Endothelial cell of umbilical vein (primary cell): ENCODE measurements around the gene ADAM22.

Experiments
- EZH2 ChIP-seq: IDR thresholded peaks from 2 replicates; pipeline ENCODE4 v1.6.1; 2012; ENCODE audit warnings: borderline replicate concordance, low read depth, mild to moderate bottlenecking, moderate library complexity, low read length, inconsistent platforms; ENCODE audit not compliant: severe bottlenecking
- FOS ChIP-seq: IDR thresholded peaks from 2 replicates; pipeline ENCODE4 v1.6.1; 2011; ENCODE audit warnings: mild to moderate bottlenecking, low read length, moderate library complexity, borderline replicate concordance; ENCODE audit not compliant: insufficient read depth
- GATA2 ChIP-seq: IDR thresholded peaks from 2 replicates; pipeline ENCODE4 v1.7.0; 2011; ENCODE audit warnings: low read depth, mild to moderate bottlenecking, moderate library complexity, mixed read lengths, low read length; ENCODE audit not compliant: insufficient read length, insufficient read depth
- MYC ChIP-seq: IDR thresholded peaks from one replicate; pipeline ENCODE4 v1.6.1; 2011; ENCODE audit warnings: mild to moderate bottlenecking, low read depth, low read length
- POLR2A ChIP-seq: IDR thresholded peaks from 2 replicates; pipeline ENCODE4 v1.6.1; 2012; ENCODE audit warnings: low read depth, mild to moderate bottlenecking, control low read depth, low read length
- POLR2AphosphoS5 ChIP-seq: IDR thresholded peaks from 2 replicates; pipeline ENCODE4 v1.6.1; 2012; ENCODE audit warnings: low read depth, mild to moderate bottlenecking, control low read depth, low read length, moderate library complexity; ENCODE audit not compliant: insufficient read depth
- TF ChIP-seq, protein P1 (sequence below), 2 donors: IDR thresholded peaks; 1 replicate in 1 of 2; 2 replicates in 1 of 2; pipeline ENCODE4 v1.5.1; 2011; ENCODE audit warnings: low read length in 2 of 2, mild to moderate bottlenecking in 2 of 2, moderate library complexity in 2 of 2, control low read depth in 1 of 2, inconsistent platforms in 1 of 2, low read depth in 1 of 2; ENCODE audit not compliant: insufficient read depth in 1 of 2; ENCODE audit errors: extremely low read depth in 1 of 2
- TF ChIP-seq, protein P2 (sequence below): IDR thresholded peaks from 2 replicates; pipeline ENCODE4 v1.6.1; 2011; ENCODE audit not compliant: insufficient read depth, insufficient read length

- TF ChIP-seq, protein P1, sequence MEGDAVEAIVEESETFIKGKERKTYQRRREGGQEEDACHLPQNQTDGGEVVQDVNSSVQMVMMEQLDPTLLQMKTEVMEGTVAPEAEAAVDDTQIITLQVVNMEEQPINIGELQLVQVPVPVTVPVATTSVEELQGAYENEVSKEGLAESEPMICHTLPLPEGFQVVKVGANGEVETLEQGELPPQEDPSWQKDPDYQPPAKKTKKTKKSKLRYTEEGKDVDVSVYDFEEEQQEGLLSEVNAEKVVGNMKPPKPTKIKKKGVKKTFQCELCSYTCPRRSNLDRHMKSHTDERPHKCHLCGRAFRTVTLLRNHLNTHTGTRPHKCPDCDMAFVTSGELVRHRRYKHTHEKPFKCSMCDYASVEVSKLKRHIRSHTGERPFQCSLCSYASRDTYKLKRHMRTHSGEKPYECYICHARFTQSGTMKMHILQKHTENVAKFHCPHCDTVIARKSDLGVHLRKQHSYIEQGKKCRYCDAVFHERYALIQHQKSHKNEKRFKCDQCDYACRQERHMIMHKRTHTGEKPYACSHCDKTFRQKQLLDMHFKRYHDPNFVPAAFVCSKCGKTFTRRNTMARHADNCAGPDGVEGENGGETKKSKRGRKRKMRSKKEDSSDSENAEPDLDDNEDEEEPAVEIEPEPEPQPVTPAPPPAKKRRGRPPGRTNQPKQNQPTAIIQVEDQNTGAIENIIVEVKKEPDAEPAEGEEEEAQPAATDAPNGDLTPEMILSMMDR (IDR thresholded peaks at IDR 0.05; ENCODE audit: extremely low read depth in 1 of 2, insufficient read depth in 1 of 2, low read depth in 1 of 2, low read length in 2 of 2) = no peak
- TF ChIP-seq POLR2AphosphoS5 (no peak), POLR2A (no peak), EZH2 (no peak), MYC (no peak), GATA2 (no peak), FOS (no peak)
- TF ChIP-seq, protein P2, sequence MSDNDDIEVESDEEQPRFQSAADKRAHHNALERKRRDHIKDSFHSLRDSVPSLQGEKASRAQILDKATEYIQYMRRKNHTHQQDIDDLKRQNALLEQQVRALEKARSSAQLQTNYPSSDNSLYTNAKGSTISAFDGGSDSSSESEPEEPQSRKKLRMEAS = no peak
Measured at GRCh38 chr7:87895363-87895762, 38.7 kb upstream of the ADAM22 start.
